Stromal cell of bone marrow (primary cell): ENCODE data around the gene HARS2.
"Not testable (repeated sequence)": the region's sequence is repeated elsewhere in the genome, so short reads cannot be mapped to it uniquely, and the experiment has no call there.

Source experiments
- DNase-seq: peaks from one replicate; pipeline ENCODE4 v3.0.0-alpha.2; 2012; ENCODE audit warnings: low read depth

The HARS2 gene

DNA sequence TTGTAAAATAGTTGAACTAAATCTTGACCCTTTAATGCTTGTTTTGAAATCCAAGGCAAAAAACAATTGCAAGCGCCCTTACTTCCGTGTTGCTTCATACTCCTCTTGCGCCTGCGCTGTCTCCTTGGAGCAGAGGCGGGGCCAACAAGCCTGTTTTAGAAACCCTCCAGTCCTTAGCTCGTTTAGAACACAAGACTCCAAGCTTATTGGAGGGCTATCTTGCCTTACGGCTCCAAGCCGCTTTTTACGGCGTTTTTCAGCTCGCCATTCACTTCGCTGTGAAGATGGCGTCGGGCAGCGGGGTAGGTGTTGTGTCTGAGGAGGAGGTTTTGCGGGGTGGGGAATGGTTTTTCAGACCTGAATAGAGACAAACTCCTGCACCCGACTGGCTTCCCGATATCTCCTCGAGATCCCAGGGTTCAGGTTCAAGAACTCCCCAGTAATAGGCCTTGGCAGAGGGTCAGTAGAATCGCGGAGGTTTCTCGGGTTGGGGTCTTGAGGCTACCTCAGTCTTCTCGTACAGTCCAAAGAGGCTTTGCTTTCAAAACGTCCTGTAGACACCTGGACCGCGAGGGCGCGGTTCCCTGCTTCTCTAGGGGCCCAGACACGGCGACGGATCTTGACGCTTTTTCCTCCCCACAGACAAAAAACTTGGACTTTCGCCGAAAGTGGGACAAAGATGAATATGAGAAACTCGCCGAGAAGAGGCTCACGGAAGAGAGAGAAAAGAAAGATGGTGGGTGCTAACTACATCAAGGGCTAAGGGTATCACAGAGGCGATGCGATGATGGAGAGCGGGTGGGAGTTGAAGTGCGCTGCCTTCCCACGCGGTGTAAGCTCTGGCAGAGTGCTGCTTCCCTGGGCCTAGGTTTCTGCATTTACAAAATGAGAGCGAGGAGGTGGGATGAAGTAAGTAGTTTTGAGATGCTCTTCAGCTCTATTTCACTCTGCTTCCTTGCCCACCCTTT is 9.2 kb downstream of the HARS2 start, which contains the start of gene ZMAT2:
Gene ZMAT2, plus strand, starts transcription at position 271 of the 968 bp plus-strand sequence. Its CDS starts 14 bp downstream, at position 285.
- DNase-seq: peak; percentile 99

DNA sequence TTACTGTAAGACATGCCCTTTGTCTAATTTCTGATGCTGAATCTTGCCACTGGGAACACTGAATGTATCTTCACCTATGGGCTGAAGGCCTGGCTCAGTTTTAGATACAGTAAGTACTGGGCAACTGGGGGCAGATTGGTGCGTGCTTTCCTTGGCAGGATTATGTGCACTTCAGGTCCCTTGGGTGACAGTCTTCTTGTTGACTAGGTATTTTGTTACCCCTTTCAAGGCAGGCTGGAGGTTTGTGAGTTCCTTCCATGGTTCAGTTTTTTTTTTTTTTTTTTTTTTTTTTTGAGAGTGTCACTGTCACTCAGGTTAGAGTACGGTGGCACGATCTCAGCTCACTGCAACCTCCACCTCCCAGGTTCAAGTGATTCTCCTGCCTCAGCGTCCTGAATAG is 16.6 kb downstream of the HARS2 start:
- no peak for DNase-seq

GRCh38 chr5:140708787-140709186 is 17.5 kb downstream of the HARS2 start:
- DNase-seq: not testable (repeated sequence)

DNA sequence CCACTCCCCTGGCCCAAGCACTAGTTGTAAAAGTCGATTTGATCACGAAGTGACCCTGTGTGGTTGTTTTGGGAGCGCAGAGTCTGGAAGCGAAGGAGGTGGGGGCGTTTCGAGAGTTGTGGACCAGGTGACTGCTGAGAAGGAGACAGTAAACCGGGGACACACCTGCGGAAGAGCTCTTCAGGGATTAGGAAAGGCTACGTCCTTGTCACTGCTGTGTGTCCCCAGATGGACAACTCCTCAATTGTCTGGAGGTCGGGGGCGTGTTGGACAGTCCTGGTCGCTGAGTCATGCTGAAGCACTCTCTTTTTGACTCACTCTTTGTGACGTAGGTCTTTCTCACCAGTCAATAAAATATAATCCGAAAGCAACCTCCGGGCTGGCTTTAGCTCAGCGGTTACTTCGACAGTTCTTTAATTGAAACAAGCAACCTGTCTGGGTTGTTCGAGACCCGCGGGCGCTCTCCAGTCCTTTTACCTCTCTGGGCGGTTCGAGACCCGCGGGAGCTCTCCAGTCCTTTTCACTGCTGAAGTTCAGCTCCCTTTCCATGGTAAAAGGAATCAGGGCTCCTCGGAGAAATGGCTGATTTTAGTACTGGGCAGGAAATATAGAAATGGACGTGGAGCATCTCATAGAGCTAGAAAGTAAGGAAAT is 19.8 kb downstream of the HARS2 start:
- DNase-seq: peak; percentile 95

- no peak for DNase-seq
Measured at GRCh38 chr5:140711794-140712193, 20.5 kb downstream of the HARS2 start.

GRCh38 chr5:140713562-140714094 is 22.4 kb downstream of the HARS2 start:
- no peak for DNase-seq

DNA sequence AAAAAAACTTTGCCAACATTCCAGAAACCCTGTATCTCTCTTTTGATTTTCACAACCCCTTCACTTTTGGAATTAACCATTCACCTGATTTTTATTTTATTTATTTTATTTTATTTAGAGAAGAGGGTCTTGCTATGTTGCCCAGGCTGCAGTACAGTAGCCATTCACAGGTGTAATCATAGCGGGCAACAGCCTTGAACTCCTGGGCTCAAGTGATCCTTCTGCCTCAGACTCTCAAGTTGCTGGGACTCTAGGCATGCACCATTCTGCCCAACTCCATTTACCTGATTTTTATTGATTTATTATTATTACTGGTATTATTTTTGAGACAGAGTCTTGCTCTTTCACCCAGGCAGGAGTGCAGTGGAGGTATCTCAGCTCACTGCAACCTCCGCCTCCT is 25.0 kb downstream of the HARS2 start:
- not testable (repeated sequence) for DNase-seq

DNA sequence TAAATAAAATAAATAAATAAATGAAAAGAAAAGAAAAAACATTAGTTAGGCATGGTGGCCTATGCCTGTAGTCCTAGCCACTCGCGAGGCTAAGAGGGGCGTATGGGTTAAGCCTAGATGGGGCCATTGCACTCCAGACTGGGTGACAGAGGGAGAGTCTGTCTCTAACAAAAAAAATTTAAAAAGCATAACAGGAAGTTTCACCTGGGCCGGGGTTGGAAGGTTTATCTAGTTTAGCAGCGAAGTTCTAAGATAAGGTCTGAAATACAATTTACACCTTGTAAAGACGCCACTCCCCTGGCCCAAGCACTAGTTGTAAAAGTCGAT is 27.0 kb downstream of the HARS2 start:
- no peak for DNase-seq

GRCh38 chr5:140720738-140721137 is 29.5 kb downstream of the HARS2 start:
- not testable (repeated sequence) for DNase-seq

GRCh38 chr5:140721395-140721794 is 30.1 kb downstream of the HARS2 start:
- DNase-seq: not testable (repeated sequence)

DNA sequence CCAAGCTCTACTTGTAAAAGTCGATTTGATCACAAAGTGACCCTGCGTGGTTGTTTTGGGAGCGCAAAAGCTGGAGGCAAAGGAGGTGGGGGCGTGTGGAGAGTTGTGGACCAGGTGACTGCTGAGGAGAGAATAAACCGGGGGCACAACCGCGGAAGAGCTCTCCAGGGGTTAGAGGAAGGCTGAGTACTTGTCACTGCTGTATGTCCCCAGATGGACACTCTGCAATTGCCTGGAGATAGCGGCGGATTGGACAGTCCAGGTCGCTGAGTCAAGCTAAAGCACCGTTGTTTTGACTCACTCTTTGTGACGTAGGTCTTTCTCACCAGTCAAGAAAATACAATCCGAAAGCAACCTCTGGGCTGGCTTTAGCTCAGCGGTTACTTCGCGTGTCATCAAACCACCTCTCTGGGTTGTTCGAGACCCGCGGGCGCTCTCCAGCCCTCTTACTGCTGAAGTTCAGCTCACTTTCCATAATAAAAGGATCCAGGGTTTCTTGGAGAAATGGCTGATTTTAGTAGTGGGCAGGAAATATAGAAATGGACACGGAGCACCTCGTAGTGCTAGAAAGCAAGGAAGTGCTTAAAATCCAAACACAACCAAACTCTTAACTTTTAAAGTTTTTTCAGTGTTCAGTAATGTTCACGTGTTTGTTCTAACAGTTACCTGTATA is 34.7 kb downstream of the HARS2 start:
- peak; percentile 78 for DNase-seq

DNA sequence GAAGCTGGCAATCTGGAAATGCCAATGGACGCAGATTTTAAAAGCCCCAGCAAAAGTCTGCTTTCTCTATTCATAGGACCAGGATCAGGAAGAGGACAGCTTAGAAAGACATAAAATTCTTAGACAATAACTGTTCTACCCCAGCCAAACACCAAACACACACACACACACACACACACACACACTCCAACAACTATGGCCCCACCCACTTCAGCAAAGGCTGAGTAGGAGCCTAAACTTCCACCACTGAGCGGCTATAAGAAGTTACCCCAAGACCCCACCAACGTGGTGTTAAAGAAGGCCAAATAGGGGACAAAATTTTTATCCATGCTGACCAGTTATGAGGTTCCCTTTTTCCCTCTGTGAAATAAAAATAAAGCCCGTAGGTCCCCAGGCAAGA is 41.8 kb downstream of the HARS2 start:
- DNase-seq: no peak

DNA sequence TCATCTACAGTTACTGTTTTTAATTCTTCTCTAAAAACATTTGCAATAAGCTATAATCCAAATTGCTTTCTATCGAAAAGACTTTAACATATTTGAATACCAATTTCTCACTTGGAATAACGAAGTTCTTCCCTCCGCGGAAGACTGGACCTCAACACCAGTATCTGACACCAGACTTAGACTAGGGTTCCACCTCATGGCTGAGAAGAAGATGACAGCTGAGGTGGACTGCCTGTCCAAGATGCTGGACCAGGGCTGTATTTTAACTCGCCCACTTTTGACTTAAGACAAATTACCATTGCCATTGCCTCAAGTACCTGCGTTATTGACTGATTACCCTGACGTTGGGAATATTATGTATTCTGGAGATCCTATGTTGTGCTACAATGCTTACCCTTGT is 43.1 kb downstream of the HARS2 start:
- peak; percentile 4 for DNase-seq

- DNase-seq: no peak
Measured at GRCh38 chr5:140737486-140737885, 46.2 kb downstream of the HARS2 start.

GRCh38 chr5:140741967-140742366 is 50.7 kb downstream of the HARS2 start:
- no peak for DNase-seq
